ENCODE results near the gene CREB3L2.

DNA sequence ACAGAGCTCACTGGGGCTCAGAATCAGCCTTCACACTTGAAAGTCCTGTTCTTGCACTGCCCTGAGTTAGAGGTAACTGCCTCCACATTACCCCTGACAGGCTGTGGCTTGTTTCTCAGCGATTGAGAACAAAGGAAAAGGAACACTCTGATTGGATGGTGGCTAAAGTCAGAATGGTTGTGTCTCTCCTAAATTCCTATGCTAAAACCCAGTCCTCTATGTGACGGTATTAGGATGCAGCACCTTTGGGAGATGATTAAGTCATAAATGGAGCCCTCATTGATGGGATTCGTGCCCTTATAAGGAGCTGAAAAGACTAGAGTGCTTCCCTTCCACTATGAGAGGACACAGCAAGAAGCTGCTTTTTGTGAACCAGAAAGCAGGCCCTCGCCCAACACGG is 116.2 kb downstream of the CREB3L2 start:
- TF ChIP-seq HDAC2 (IDR thresholded peaks at IDR 0.05) = no peak
- TF ChIP-seq ZNF217 (IDR thresholded peaks at IDR 0.05) = no peak
- no peak for TF ChIP-seq ETV6 (conservative IDR thresholded peaks at IDR 0.05 in 1 of 2, IDR thresholded peaks at IDR 0.05 in 1 of 2; ENCODE audit: borderline replicate concordance in 1 of 2, low read depth in 1 of 2)

Data from GM12878 (cell line).